ENCODE measurements around the gene CFAP61. TPM values are rescaled to one million over a fixed set of nuclear protein-coding genes. Genes with fewer than 3 reads are reported as not detected.

Gene CFAP61
- total and polyA plus RNA-seq, 2 experiments from 2014 or later: 0.21 TPM; not detected in 1

GRCh38 chr20:20202768-20203167, 150.4 kb downstream of the CFAP61 start (continued):
- no peak for TF ChIP-seq REST (IDR thresholded peaks at IDR 0.05; ENCODE audit: unreplicated experiment)
- TF ChIP-seq EZH2phosphoT487 (IDR thresholded peaks at IDR 0.05; ENCODE audit: unreplicated experiment): no peak
- TF ChIP-seq ZNF331 (CRISPR knock-in tag; IDR thresholded peaks at IDR 0.05; ENCODE audit: low read depth): no peak
- no peak for TF ChIP-seq NANOG (IDR thresholded peaks at IDR 0.05; ENCODE audit: borderline replicate concordance)
- no peak for TF ChIP-seq ZNF114 (CRISPR knock-in tag; IDR thresholded peaks at IDR 0.05)
- no peak for TF ChIP-seq EZH2 (IDR thresholded peaks at IDR 0.05; ENCODE audit: low read depth, unreplicated experiment)
- no peak for TF ChIP-seq CTCF (conservative IDR thresholded peaks at IDR 0.05; ENCODE audit: low read depth in 2 of 2)

GRCh38 chr20:20203784-20204183, 151.5 kb downstream of the CFAP61 start:
- peaks cover 56% of the 10 kb centered on the region for H3K4me1 Mint-ChIP-seq
- no peaks in the 10 kb centered on the region for H3K36me3 ChIP-seq (ENCODE audit: insufficient read depth)
- no peak for DNase-seq (ENCODE audit: low spot score)
- H3K4me2 ChIP-seq: no peak overlapping the region
- no peaks in the 10 kb centered on the region for H3K36me3 Mint-ChIP-seq (ENCODE audit: low read depth)
- H3K9me2 ChIP-seq (ENCODE audit: insufficient read depth): no peaks in the 10 kb centered on the region
- H3K27me3 ChIP-seq (ENCODE audit: insufficient read depth): no peaks in the 10 kb centered on the region
- H3K27ac ChIP-seq (ENCODE audit: low read depth): no peak overlapping the region
- no peak overlapping the region for H3K27ac Mint-ChIP-seq
- H2AFZ ChIP-seq: peak overlapping the region; percentile 69; the same call in 1 of the 2 replicates
- H3K9me3 Mint-ChIP-seq: no peaks in the 10 kb centered on the region
- ATAC-seq: no peak
- H4K20me1 ChIP-seq (replicated peaks; ENCODE audit: insufficient read depth): no peaks in the 10 kb centered on the region
- H3K4me3 ChIP-seq: no peak overlapping the region
- peaks cover 29% of the 10 kb centered on the region for H3K4me1 ChIP-seq (ENCODE audit: insufficient read depth)
- H3K79me2 ChIP-seq (replicated peaks; ENCODE audit: insufficient read depth): no peaks in the 10 kb centered on the region
- H3K27me3 Mint-ChIP-seq (ENCODE audit: insufficient read depth, low read depth, poor library complexity): peaks cover 1% of the 10 kb centered on the region
- H3K4me3 Mint-ChIP-seq: no peak overlapping the region
- no peaks in the 10 kb centered on the region for H3F3A ChIP-seq (replicated peaks; ENCODE audit: low read depth)
- TF ChIP-seq EZH2phosphoT487 (IDR thresholded peaks at IDR 0.05; ENCODE audit: unreplicated experiment) (no peak), NANOG (IDR thresholded peaks at IDR 0.05; ENCODE audit: borderline replicate concordance) (no peak), JUNB (IDR thresholded peaks at IDR 0.05; ENCODE audit: unreplicated experiment) (no peak), CREB1 (CRISPR knock-in tag; IDR thresholded peaks at IDR 0.05; ENCODE audit: low read depth) (no peak), REST (IDR thresholded peaks at IDR 0.05; ENCODE audit: unreplicated experiment) (no peak), EZH2 (IDR thresholded peaks at IDR 0.05; ENCODE audit: low read depth, unreplicated experiment) (no peak), CTCF (conservative IDR thresholded peaks at IDR 0.05; ENCODE audit: low read depth in 2 of 2) (no peak), ZNF114 (CRISPR knock-in tag; IDR thresholded peaks at IDR 0.05) (no peak), ETS1 (IDR thresholded peaks at IDR 0.05) (no peak), ZNF331 (CRISPR knock-in tag; IDR thresholded peaks at IDR 0.05; ENCODE audit: low read depth) (no peak), POLR2AphosphoS5 (IDR thresholded peaks at IDR 0.05; ENCODE audit: low read depth) (no peak)

Measured in GM23338 (cell line).